GM12878 (cell line): ENCODE results near the gene HOXD10. TPM values are rescaled to one million over a fixed set of nuclear protein-coding genes. Genes with fewer than 3 reads are reported as not detected.

Experiments
- ATAC-seq: fragments of 200-7000 bp; cut with Tn5 transposase; 3 replicates; pipeline ENCODE4 v1.9.1; 2020; ENCODE audit warnings: mild to moderate bottlenecking, moderate library complexity
- BruUV-seq: library from RNA; stranded (reverse); fragments of 400-500 nt; replicated peaks from 2 replicates; lab custom pipeline; 2021; lab: Mats Ljungman, UMichigan
- CTCF ChIA-PET: fragments of 300-600 bp; sonication (Branson Sonifier 250); formaldehyde crosslinking; extraction: SDS; loops from one replicate; lab custom pipeline; 2021; ENCODE audit warnings: inconsistent platforms; lab: Yijun Ruan, JAX
- POLR2A ChIA-PET: fragments of 350-600 bp; formaldehyde crosslinking; extraction: SDS; loops from one replicate; lab custom pipeline; 2021; ENCODE audit warnings: inconsistent platforms; lab: Charles Lee
- RAD21 ChIA-PET: fragments of 300-600 bp; sonication (Branson Sonifier 250); formaldehyde crosslinking; loops from one replicate; lab custom pipeline; 2023; ENCODE audit warnings: antibody characterized with exemption; ENCODE audit not compliant: unreplicated experiment; lab: Charles Lee
- SMC1A ChIA-PET: fragments of 300-600 bp; sonication (Branson Sonifier 250); formaldehyde crosslinking; loops from one replicate; lab custom pipeline; 2023; ENCODE audit not compliant: unreplicated experiment, uncharacterized antibody; lab: Charles Lee
- DNase-seq: peaks from one replicate; pipeline ENCODE4 v3.0.0-alpha.2; 2011; ENCODE audit warnings: low read depth, low spot score
- FAIRE-seq: peaks from 3 replicates; lab custom pipeline; 2011; peaks lifted over from hg19 to GRCh38; lab: Jason Lieb, UNC
- H2AFZ ChIP-seq: 2 replicates; pipeline ENCODE4 v1.6.0; 2011; ENCODE audit warnings: low read depth, low read length, control low read depth; ENCODE audit not compliant: control insufficient read depth
- H3K27ac ChIP-seq: 2 replicates; pipeline ENCODE4 v1.5.1; 2011; ENCODE audit warnings: control low read depth; ENCODE audit not compliant: control insufficient read depth, insufficient read depth
- H3K27me3 ChIP-seq, 2 experiments: replicated peaks in 1 of 2; 2 replicates each; pipeline versions ENCODE4 v1.6.0 to v1.6.1; 2011; ENCODE audit warnings: low read length in 1 of 2; ENCODE audit not compliant: control insufficient read depth in 2 of 2, insufficient read depth in 2 of 2
- H3K36me3 ChIP-seq, 2 experiments: 2 replicates each; pipeline ENCODE4 v1.5.1; 2011; ENCODE audit warnings: low read length in 1 of 2; ENCODE audit not compliant: control insufficient read depth in 2 of 2, insufficient read depth in 2 of 2
- H3K4me1 ChIP-seq: 2 replicates; pipeline ENCODE4 v1.6.1; 2011; ENCODE audit warnings: mild to moderate bottlenecking, low read length, moderate library complexity, mixed read lengths; ENCODE audit not compliant: control insufficient read depth, insufficient read depth
- H3K4me2 ChIP-seq: 2 replicates; pipeline ENCODE4 v1.6.0; 2011; ENCODE audit warnings: control low read depth; ENCODE audit not compliant: control insufficient read depth, insufficient read depth
- H3K4me3 ChIP-seq: fragments of 200-600 bp; sonication (generic); 2 replicates; pipeline ENCODE4 v1.5.1; 2016
- H3K79me2 ChIP-seq: 2 replicates; pipeline ENCODE4 v1.6.0; 2011; ENCODE audit warnings: low read length; ENCODE audit not compliant: control insufficient read depth, insufficient read depth
- H3K9ac ChIP-seq: 2 replicates; pipeline ENCODE4 v1.8.0; 2011; ENCODE audit warnings: low read length, control low read depth, mixed read lengths; ENCODE audit not compliant: control insufficient read depth, insufficient read depth
- H3K9me3 ChIP-seq: replicated peaks from 3 replicates; pipeline ENCODE4 v1.5.1; 2011; ENCODE audit warnings: mild to moderate bottlenecking, low read length; ENCODE audit not compliant: control insufficient read depth, insufficient read depth
- H4K20me1 ChIP-seq: 2 replicates; pipeline ENCODE4 v1.6.0; 2011; ENCODE audit not compliant: control insufficient read depth, insufficient read depth
- BCL11A ChIP-seq: IDR thresholded peaks from 2 replicates; pipeline ENCODE4 v1.6.1; 2011; ENCODE audit warnings: low read depth, low read length
- CTCF ChIP-seq, 3 experiments: IDR thresholded peaks in 2 of 3; conservative IDR thresholded peaks in 1 of 3; 2 replicates each; pipeline ENCODE4 v1.5.1; 2011; ENCODE audit warnings: low read depth in 3 of 3, low read length in 3 of 3, mild to moderate bottlenecking in 3 of 3, control low read depth in 2 of 3, moderate library complexity in 2 of 3, inconsistent platforms in 1 of 3, mixed read lengths in 1 of 3; ENCODE audit not compliant: control insufficient read depth in 2 of 3, insufficient read depth in 1 of 3; ENCODE audit errors: extremely low read depth in 1 of 3
- E2F4 ChIP-seq: IDR thresholded peaks from 2 replicates; pipeline ENCODE4 v1.6.1; 2012; ENCODE audit warnings: low read depth, low read length, improper control_type of control experiment
- FOXK2 ChIP-seq: fragments of 450-650 bp; IDR thresholded peaks from 2 replicates; pipeline ENCODE4 v1.6.1; 2017; ENCODE audit warnings: mild to moderate bottlenecking, moderate library complexity
- GABPA ChIP-seq: IDR thresholded peaks from 2 replicates; pipeline ENCODE4 v1.6.1; 2014; ENCODE audit warnings: antibody characterized with exemption, low read depth, mild to moderate bottlenecking, inconsistent platforms
- IKZF1 ChIP-seq: fragments of 450-650 bp; conservative IDR thresholded peaks from 2 replicates; pipeline ENCODE4 v1.6.1; 2017; ENCODE audit warnings: antibody characterized with exemption, mild to moderate bottlenecking
- JUNB ChIP-seq: IDR thresholded peaks from 2 replicates; pipeline ENCODE4 v1.6.1; 2016; ENCODE audit warnings: antibody characterized with exemption, mild to moderate bottlenecking
- KDM1A ChIP-seq: fragments of 200-600 bp; sonication (generic); IDR thresholded peaks from 2 replicates; pipeline ENCODE4 v1.6.1; 2016; ENCODE audit warnings: borderline replicate concordance
- MLLT1 ChIP-seq: fragments of 450-650 bp; IDR thresholded peaks from 2 replicates; pipeline ENCODE4 v1.6.1; 2016; ENCODE audit warnings: mild to moderate bottlenecking
- NR2F1 ChIP-seq: fragments of 450-650 bp; conservative IDR thresholded peaks from 2 replicates; pipeline ENCODE4 v1.6.1; 2017; ENCODE audit warnings: mild to moderate bottlenecking
- POU2F2 ChIP-seq: IDR thresholded peaks from 3 replicates; pipeline ENCODE4 v1.6.1; 2011; ENCODE audit warnings: low read depth, mild to moderate bottlenecking, low read length, borderline replicate concordance
- SPI1 ChIP-seq: IDR thresholded peaks from 2 replicates; pipeline ENCODE4 v1.6.1; 2011; ENCODE audit warnings: low read depth, mild to moderate bottlenecking, low read length, moderate library complexity, borderline replicate concordance; ENCODE audit not compliant: insufficient read depth
- TCF7 ChIP-seq: IDR thresholded peaks from 2 replicates; pipeline ENCODE4 v1.6.1; 2014; ENCODE audit warnings: antibody characterized with exemption, borderline replicate concordance
- ZBTB40 ChIP-seq: fragments of 450-650 bp; IDR thresholded peaks from 2 replicates; pipeline ENCODE4 v1.6.1; 2016; ENCODE audit warnings: mild to moderate bottlenecking, moderate library complexity, borderline replicate concordance
- ZNF217 ChIP-seq: fragments of 450-650 bp; IDR thresholded peaks from 2 replicates; pipeline ENCODE4 v1.6.1; 2017; ENCODE audit warnings: antibody characterized with exemption, mild to moderate bottlenecking
- ZZZ3 ChIP-seq: IDR thresholded peaks from 2 replicates; pipeline ENCODE4 v1.6.1; 2011; ENCODE audit warnings: low read depth; ENCODE audit not compliant: control insufficient read depth, insufficient read length
- WGBS: methylation state at CpG from one replicate; pipeline ENCODE4 v1.1.6; 2016; ENCODE audit warnings: low lambda C conversion rate; ENCODE audit not compliant: insufficient replicate concordance, insufficient coverage; ENCODE audit errors: missing lambda C conversion rate; 5-methylcytosine and 5-hydroxymethylcytosine counted together
- in situ Hi-C: fragments of 300-500 bp; cut with MboI; formaldehyde crosslinking; loops from 9 replicates; pipeline ENCODE4 v1.14.3; 2018; ENCODE audit warnings: mixed read lengths
- intact Hi-C: fragments of 100-400 bp; cut with micrococcal nuclease; formaldehyde crosslinking; loops from one replicate; pipeline ENCODE4 v1.14.2; 2022; ENCODE audit not compliant: unreplicated experiment
- polyA plus RNA-seq, 11 experiments: library from polyadenylated mRNA; depleted of rRNA in 4 of 11; unstranded in 6 of 11; stranded (reverse) in 5 of 11; fragments of >200 nt; fragmentation: Nextera tagmentation in 4 of 11; fragmentation: Illumina TruSeq in 1 of 11; extraction: Ambion mirVana in 4 of 11; extraction: Trizol in 1 of 11; gene quantifications; 1 replicate in 1 of 11; 2 replicates in 10 of 11; pipeline versions ENCODE4 v1.2.1 to v1.2.3, GENCODE V29; 2011 to 2016; ENCODE audit warnings: inconsistent platforms in 2 of 11, missing spikeins in 2 of 11, low read depth in 1 of 11
- total RNA-seq, 4 experiments: library from RNA; depleted of rRNA in 3 of 4; stranded (reverse); fragments of >200 nt in 3 of 4; fragmentation: Illumina TruSeq in 1 of 4; extraction: Trizol in 1 of 4; gene quantifications; 2 replicates each; pipeline versions ENCODE4 v1.2.1 to v1.2.3, GENCODE V29; 2013 to 2021

HOXD10 gene
- total and polyA plus RNA-seq, 10 of the 15 experiments (the other 5 are each of a cell fraction or from before 2014, with no cell fraction given) = not detected

- no peak overlapping the region for H3K4me3 ChIP-seq
- H3K4me1 ChIP-seq = no peaks in the 10 kb centered on the region
- H3K9ac ChIP-seq = no peak overlapping the region
- ChIA-PET POLR2A (no interaction called here), SMC1A (interaction anchor here (1.0 kb wide), 1 partner anchor 484 kb away, joined by 4 read pairs; no protein-coding TSS in a partner anchor), CTCF (interaction anchor here (0.6 kb wide), 1 partner anchor 865 kb away, joined by 4 read pairs; no protein-coding TSS in a partner anchor), RAD21 (no interaction called here)
- H3K27me3 ChIP-seq = peaks cover 18 to 20% of the 10 kb centered on the region in 2 experiments
- peaks cover 2% of the 10 kb centered on the region; the same call in 2 of the 3 replicates for H3K9me3 ChIP-seq
- FAIRE-seq (no peak), DNase-seq (no peak), ATAC-seq (no peak)
- no peaks in the 10 kb centered on the region for H4K20me1 ChIP-seq
- intact Hi-C loops = no loop called here
- no peaks in the 10 kb centered on the region for H3K79me2 ChIP-seq
- no TSS peak for BruUV-seq
- H2AFZ ChIP-seq = no peak overlapping the region
- no peak overlapping the region for H3K27ac ChIP-seq
- H3K36me3 ChIP-seq = no peaks in the 10 kb centered on the region; a peak in 1 of 4 replicates
- in situ Hi-C loops = no loop called here
- no peak overlapping the region for H3K4me2 ChIP-seq
- WGBS = 42% methylated on average over 22 of the region's 26 CpGs
- TF ChIP-seq ZBTB40 (no peak), FOXK2 (no peak), POU2F2 (no peak), SPI1 (no peak), NR2F1 (no peak), E2F4 (no peak), MLLT1 (no peak), JUNB (no peak), TCF7 (no peak), GABPA (no peak), IKZF1 (no peak), BCL11A (no peak), KDM1A (no peak), CTCF (IDR thresholded peaks at IDR 0.05 in 2 of 3, conservative IDR thresholded peaks at IDR 0.05 in 1 of 3; ENCODE audit: control insufficient read depth in 2 of 3, extremely low read depth in 1 of 3, insufficient read depth in 1 of 3, low read depth in 3 of 3, low read length in 3 of 3) (no peak), ZZZ3 (no peak), ZNF217 (no peak)
These were observed 48.9 kb downstream of the HOXD10 start for GRCh38 chr2:176165370-176166050.
